Stomach (tissue), 9 donors: Measurements from ENCODE around the gene ITPR1. TPM values are rescaled to one million over a fixed set of nuclear protein-coding genes. Genes with fewer than 3 reads are reported as not detected.

Experiments used
- DNase-seq, 2 donors: peaks; one replicate each; pipeline versions ENCODE4 v3.0.0 to v3.0.0-alpha.2; 2013 to 2019
- H3K27ac ChIP-seq, 5 donors: fragments of 200-600 bp in 4 of 5; sonication (generic) in 4 of 5; one replicate each; pipeline ENCODE4 v1.5.1; 2013 to 2019; ENCODE audit warnings: mild to moderate bottlenecking in 1 of 5, moderate library complexity in 1 of 5
- H3K27me3 ChIP-seq, 3 donors: fragments of 200-600 bp; sonication (generic); one replicate each; pipeline ENCODE4 v1.5.1; 2017 to 2019; ENCODE audit warnings: mixed run types in 1 of 3
- H3K36me3 ChIP-seq, 4 donors: fragments of 200-600 bp; sonication (generic); 1 replicate in 3 of 4; 2 replicates in 1 of 4; pipeline ENCODE4 v1.5.1; 2016 to 2019
- H3K4me1 ChIP-seq, 4 donors: fragments of 200-600 bp; sonication (generic); one replicate each; pipeline ENCODE4 v1.5.1; 2016 to 2019
- H3K4me3 ChIP-seq, 4 donors: fragments of 200-600 bp; sonication (generic) in 3 of 4; one replicate each; pipeline ENCODE4 v1.5.1; 2016 to 2019; ENCODE audit warnings: mild to moderate bottlenecking in 1 of 4
- H3K9me3 ChIP-seq, 4 donors: fragments of 200-600 bp; sonication (generic); one replicate each; pipeline ENCODE4 v1.5.1; 2016 to 2019
- CTCF ChIP-seq, 7 experiments: fragments of 450-650 bp in 4 of 7; fragments of 200-600 bp in 3 of 7; sonication (generic) in 3 of 7; IDR thresholded peaks; one replicate each; pipeline ENCODE4 v1.5.1; 2016 to 2019; ENCODE audit warnings: antibody characterized with exemption in 7 of 7, control low read depth in 2 of 7, mild to moderate bottlenecking in 1 of 7
- EP300 ChIP-seq: sonication (generic); formaldehyde crosslinking; IDR thresholded peaks from one replicate; pipeline ENCODE4 v1.6.1; 2017; ENCODE audit warnings: antibody characterized with exemption
- POLR2A ChIP-seq, 4 donors: fragments of 450-650 bp; IDR thresholded peaks; one replicate each; pipeline ENCODE4 v1.6.1; 2016; ENCODE audit warnings: antibody characterized with exemption in 4 of 4, control low read depth in 2 of 4, mild to moderate bottlenecking in 1 of 4, moderate library complexity in 1 of 4
- POLR2AphosphoS5 ChIP-seq, 3 donors: sonication (generic); formaldehyde crosslinking; IDR thresholded peaks; one replicate each; pipeline ENCODE4 v1.6.1; 2016; ENCODE audit warnings: antibody characterized with exemption in 3 of 3
- WGBS, 5 donors: extraction: QIAGEN DNeasy Blood & Tissue Kit in 3 of 5; methylation state at CpG; one replicate each; pipeline versions ENCODE4 v1.1.5 to v1.1.7; 2013 to 2018; 5-methylcytosine and 5-hydroxymethylcytosine counted together
- intact Hi-C: fragments of 100-400 bp; cut with DNase I; formaldehyde crosslinking; loops from one replicate; pipeline ENCODE4 v1.15.1; 2023; ENCODE audit warnings: low total_unique reads
- polyA plus RNA-seq, 3 donors: library from polyadenylated mRNA; stranded (reverse); fragments of 200-250 nt; gene quantifications; one replicate each; pipeline ENCODE4 v1.2.3, GENCODE V29; 2013
- total RNA-seq, 5 donors: library from RNA; depleted of rRNA; stranded (reverse); fragments of >200 nt; gene quantifications; one replicate each; pipeline versions ENCODE4 v1.1.0 to v1.2.3, GENCODE V29; 2014 to 2016
- donor health status: healthy with polysubstance abuse.
- donor health status: Bipolar disorder and iron deficiency.
- donor health status: healthy.

Gene ITPR1
- total and polyA plus RNA-seq, 8 donors, result 6.6 to 192 (median 32.9) TPM

GRCh38 chr3:4495294-4496086 is 2.3 kb downstream of the ITPR1 start:
- H3K27me3 ChIP-seq, result no peaks in the 10 kb centered on the region
- TF ChIP-seq POLR2A (IDR thresholded peaks at IDR 0.05) (no peak), POLR2AphosphoS5 (IDR thresholded peaks at IDR 0.05) (no peak), CTCF (IDR thresholded peaks at IDR 0.05) (no peak), EP300 (no peak)
- WGBS, 5 donors, result 46 to 70% (median 62%) methylated on average over 3 of the region's 3 CpGs
- peaks cover 0 to 9% (median 4%) of the 10 kb centered on the region in 4 donors for H3K36me3 ChIP-seq
- peak overlapping the region; percentile 76 to 96 (median 90) for H3K4me3 ChIP-seq
- no peak for DNase-seq
- H3K9me3 ChIP-seq, result no peaks in the 10 kb centered on the region
- intact Hi-C loops, result no loop called here
- H3K4me1 ChIP-seq, result peaks cover 6 to 55% (median 48%) of the 10 kb centered on the region in 4 donors
- peak overlapping the region in 3 of 5 donors; percentile 90 to 94 (median 93) for H3K27ac ChIP-seq

GRCh38 chr3:4496087-4496452 is 2.9 kb downstream of the ITPR1 start:
- peaks cover 6 to 53% (median 45%) of the 10 kb centered on the region in 4 donors for H3K4me1 ChIP-seq
- peaks cover 0 to 15% (median 9%) of the 10 kb centered on the region in 4 donors for H3K36me3 ChIP-seq
- H3K9me3 ChIP-seq, result no peaks in the 10 kb centered on the region
- H3K27me3 ChIP-seq, result no peaks in the 10 kb centered on the region
- DNase-seq, result no peak
- H3K27ac ChIP-seq, result peak overlapping the region in 1 of 5 donors; percentile 94
- WGBS, 5 donors, result 44 to 52% (median 48%) methylated on average over 3 of the region's 3 CpGs
- intact Hi-C loops, result no loop called here
- peak overlapping the region in 2 of 4 donors; percentile 76 to 93 for H3K4me3 ChIP-seq
- TF ChIP-seq EP300 (no peak), POLR2AphosphoS5 (IDR thresholded peaks at IDR 0.05) (no peak), CTCF (IDR thresholded peaks at IDR 0.05) (no peak), POLR2A (IDR thresholded peaks at IDR 0.05) (no peak)

GRCh38 chr3:4497005-4497692 is 4.0 kb downstream of the ITPR1 start:
- peaks cover 0 to 20% (median 14%) of the 10 kb centered on the region in 4 donors for H3K36me3 ChIP-seq
- H3K9me3 ChIP-seq, result no peaks in the 10 kb centered on the region
- no peak for DNase-seq
- H3K4me3 ChIP-seq, result no peak overlapping the region
- intact Hi-C loops, result no loop called here
- TF ChIP-seq CTCF (IDR thresholded peaks at IDR 0.05) (no peak), EP300 (no peak), POLR2A (IDR thresholded peaks at IDR 0.05) (no peak), POLR2AphosphoS5 (IDR thresholded peaks at IDR 0.05) (no peak)
- peaks cover 0 to 42% (median 37%) of the 10 kb centered on the region in 4 donors for H3K4me1 ChIP-seq
- 60 to 75% (median 63%) methylated on average over 5 of the region's 5 CpGs for WGBS, 5 donors
- H3K27ac ChIP-seq, result no peak overlapping the region
- no peaks in the 10 kb centered on the region for H3K27me3 ChIP-seq

- Histone ChIP-seq H3K27me3 (no peaks in the 10 kb centered on the region), H3K4me1 (peaks cover 0 to 43% (median 33%) of the 10 kb centered on the region in 4 donors), H3K36me3 (peaks cover 0 to 20% (median 14%) of the 10 kb centered on the region in 4 donors), H3K4me3 (no peak overlapping the region), H3K27ac (no peak overlapping the region), H3K9me3 (no peaks in the 10 kb centered on the region)
- TF ChIP-seq EP300, result no peak
- TF ChIP-seq POLR2A (IDR thresholded peaks at IDR 0.05), result no peak
- intact Hi-C loops, result no loop called here
- 33 to 66% (median 59%) methylated on average over 1 of the region's 1 CpG for WGBS, 5 donors
- DNase-seq, result no peak
Observed at GRCh38 chr3:4497843-4498324, 4.7 kb downstream of the ITPR1 start.
